Stimulated activated naive CD4-positive, alpha-beta T cell treated with Interleukin-2 at 50 U/mL for 16 hours (primary cell): ENCODE data around the gene ELMO3.

Experiments
- DNase-seq: peaks from one replicate; lab custom pipeline; 2025; lab: John Stamatoyannopoulos, UW

The ELMO3 gene

DNA sequence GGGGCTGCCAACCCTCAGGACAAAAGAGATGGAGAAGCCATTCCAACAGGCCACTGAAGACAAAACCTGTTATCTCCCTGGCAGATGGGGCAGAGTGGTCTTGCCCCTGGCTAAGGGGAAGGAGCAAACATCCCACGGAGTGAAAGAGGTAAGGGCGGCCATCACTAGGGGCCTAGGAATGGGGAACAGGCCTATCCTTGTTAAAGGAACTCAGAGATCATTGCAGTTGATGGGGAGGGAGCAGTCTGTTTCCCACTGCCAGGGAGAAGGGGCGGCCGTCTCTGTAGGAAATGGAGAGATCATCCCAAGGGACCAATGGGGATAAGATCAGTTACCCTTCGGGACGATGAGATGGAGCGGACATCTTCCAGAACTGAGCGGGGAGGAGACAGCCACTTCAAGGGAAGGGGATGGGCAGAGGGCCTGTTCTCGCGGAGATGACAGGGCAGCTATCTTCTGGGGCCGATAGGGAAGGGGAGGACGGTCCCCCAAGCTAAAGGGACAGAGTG is 27.4 kb downstream of the ELMO3 start:
- no peak for DNase-seq

- DNase-seq = peak; percentile 97
Observed at GRCh38 chr16:67226804-67227566, 28.1 kb downstream of the ELMO3 start, which contains the start of gene TMEM208. Gene TMEM208 (plus strand): TSS chr16:67227130. CDS start chr16:67227219, 89 bp downstream.

GRCh38 chr16:67227567-67227921 is 28.6 kb downstream of the ELMO3 start:
- no peak for DNase-seq

GRCh38 chr16:67228034-67228785 is 29.3 kb downstream of the ELMO3 start:
- DNase-seq = no peak

DNA sequence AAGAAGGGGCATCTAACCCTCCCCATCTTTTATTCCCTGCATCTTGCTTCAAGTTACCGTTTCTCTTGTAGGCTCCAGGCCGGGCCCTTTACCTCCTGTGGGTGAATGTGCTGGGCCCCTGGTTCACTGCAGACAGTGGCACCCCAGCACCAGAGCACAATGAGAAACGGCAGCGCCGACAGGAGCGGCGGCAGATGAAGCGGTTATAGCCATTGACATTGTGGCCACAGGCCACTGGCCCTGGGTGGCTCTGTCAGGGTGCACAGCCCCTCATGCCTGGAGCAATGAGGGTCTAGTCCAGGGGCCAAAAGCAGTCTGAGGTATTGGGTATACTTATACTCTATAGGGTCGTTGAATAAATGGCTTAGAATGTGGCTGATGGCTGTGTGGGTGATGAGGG is 30.0 kb downstream of the ELMO3 start:
- no peak for DNase-seq

GRCh38 chr16:67229906-67230808 is 31.2 kb downstream of the ELMO3 start:
- no peak for DNase-seq

- DNase-seq = no peak
Observed at GRCh38 chr16:67230809-67231660, 32.1 kb downstream of the ELMO3 start.

DNA sequence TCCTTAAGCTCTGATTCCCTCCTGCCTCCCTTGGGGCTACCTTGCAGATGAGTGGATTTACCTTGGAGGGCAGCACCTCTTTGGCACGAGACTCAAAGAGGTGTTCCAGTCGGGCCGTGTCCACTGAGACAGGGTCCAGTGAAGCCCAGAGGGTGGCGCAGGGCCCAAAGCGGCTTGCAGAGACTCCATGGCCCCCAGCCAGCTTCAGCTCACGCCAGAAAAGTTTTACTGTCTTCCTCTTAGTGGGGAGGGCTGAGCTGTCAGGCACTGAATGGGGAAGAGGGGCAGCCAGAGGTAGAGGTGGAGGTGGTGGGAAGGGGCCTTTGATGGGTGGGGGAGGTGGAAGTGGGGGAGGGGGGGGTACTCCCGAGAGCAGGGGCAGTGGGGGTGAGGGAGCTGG is 34.7 kb downstream of the ELMO3 start:
- DNase-seq = no peak

DNA sequence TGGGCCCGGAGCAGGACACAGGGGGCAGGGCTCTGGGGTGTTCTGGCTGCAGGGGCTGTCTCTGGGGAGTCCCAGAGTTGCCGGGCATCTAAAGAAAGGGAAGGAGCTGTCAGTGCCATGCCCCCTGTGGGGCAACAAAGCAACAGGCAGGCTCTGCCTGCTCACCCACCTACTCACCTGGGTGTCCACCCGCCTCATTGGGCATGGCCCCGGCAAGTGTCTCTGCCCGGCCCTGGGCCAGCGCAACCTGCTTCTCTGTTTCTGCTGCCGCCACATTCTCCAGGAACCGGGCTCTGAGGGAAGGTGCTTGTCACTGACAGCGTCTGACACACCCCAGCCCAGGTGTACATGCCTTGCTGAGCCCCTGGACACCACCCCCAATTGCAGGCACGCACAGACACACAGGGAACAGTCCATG is 35.3 kb downstream of the ELMO3 start:
- DNase-seq = no peak

GRCh38 chr16:67235816-67236562 is 37.1 kb downstream of the ELMO3 start:
- peak; percentile 71 for DNase-seq

DNA sequence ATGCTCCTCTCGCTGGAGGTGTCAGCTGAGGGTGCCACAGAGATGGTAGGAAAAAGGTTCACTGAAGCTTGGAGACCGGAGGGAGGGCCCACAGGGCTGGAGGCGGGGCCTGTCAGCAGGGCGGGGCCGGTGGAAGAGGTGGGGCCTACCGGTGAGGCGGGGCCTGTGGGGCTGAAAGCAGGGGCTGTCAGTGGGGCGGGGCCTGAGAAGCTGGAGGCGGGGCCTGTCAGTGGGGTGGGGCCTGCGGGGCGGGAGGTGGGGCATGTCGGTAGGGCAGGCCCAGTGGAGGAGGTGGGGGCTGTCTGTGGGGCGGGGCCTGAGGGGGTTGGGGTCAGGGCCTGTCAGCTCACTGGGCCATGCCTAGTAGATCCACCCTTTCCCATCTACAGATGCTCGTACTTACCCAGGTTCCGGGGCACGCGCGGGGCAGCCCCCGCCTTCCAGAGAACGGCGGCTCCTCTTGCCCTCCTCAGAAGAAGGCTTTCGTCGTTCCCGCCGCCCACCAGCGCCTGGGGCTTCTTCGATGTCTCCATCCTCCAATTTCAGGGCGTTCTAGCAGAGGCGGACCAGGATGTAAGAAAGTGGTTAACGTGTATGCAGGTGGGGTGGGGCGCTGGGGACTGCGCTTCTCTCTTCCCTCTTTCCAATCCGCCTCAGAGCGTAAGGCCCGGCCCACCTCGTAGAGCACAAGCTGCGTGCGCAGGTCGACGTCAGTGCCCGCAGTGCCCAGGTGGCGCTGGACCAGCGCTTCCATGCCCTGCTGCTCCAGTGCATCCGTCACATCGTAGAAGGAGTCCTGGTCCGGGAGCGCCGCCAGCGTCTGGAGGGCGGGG is 37.8 kb downstream of the ELMO3 start:
- peak; percentile 71 for DNase-seq

GRCh38 chr16:67237396-67238277 is 38.7 kb downstream of the ELMO3 start:
- DNase-seq = no peak

DNA sequence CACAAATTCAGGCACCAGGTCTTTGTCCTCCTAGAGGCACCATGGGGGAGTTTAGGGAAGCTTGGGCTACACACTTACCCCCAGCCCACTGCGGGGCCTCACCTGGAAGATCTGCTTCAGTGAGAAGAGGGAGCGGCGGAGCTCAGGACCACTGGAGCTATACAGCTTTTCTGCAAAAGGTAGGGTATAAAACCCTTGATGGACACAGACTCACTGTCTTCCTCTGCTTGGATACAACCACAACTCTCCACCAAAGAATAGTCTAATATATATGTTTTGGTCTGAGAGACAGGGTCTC is 39.3 kb downstream of the ELMO3 start:
- DNase-seq = no peak

DNA sequence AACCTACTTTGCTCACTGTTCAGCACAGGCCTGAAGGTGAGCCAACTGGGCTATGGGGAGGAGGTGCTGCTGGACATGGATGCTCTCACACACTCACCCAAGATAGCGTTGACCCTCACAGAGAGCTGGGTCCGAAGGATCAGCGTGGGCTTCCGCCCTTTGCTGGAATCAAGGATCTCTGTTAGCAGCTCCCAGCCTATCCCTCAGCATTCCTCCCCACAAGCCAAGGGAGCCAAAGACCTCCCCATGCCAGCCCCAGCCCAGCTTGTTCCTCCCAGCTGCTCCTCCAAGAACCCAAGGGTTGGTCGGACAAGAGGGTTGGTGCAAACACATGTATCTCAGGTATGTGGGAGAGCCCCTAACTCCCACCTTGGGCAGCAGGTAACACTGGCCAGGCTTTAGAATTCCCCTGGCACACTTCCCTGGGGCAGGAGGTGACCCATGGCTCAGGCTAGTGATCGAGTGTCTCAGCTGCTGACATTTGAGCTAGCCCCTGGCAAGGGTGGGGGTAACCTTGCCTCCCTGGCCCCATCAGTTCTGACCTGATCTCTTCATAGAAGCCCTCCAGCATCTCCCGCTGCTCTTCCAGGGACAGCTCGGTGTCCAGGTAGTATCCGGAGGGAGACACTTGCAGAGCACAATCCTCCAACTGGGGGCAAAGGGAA is 40.0 kb downstream of the ELMO3 start:
- DNase-seq = no peak

GRCh38 chr16:67240506-67240905 is 41.6 kb downstream of the ELMO3 start:
- no peak for DNase-seq

GRCh38 chr16:67241008-67241900 is 42.3 kb downstream of the ELMO3 start:
- no peak for DNase-seq

GRCh38 chr16:67242138-67242730 is 43.3 kb downstream of the ELMO3 start:
- DNase-seq = no peak
